Adrenal gland (tissue), 12 donors: ENCODE data around the gene SLIT3. TPM values are rescaled to one million over a fixed set of nuclear protein-coding genes. Genes with fewer than 3 reads are reported as not detected.

Source experiments
- DNase-seq, 7 donors: peaks; one replicate each; pipeline ENCODE4 v3.0.0-alpha.2; 2019 to 2020
- H3K27ac ChIP-seq, 5 donors: fragments of 200-600 bp; sonication (generic) in 4 of 5; 1 replicate in 3 of 5; 2 replicates in 2 of 5; pipeline versions ENCODE4 v1.5.1 to v1.8.0; 2016 to 2020; ENCODE audit warnings: mild to moderate bottlenecking in 1 of 5
- H3K27me3 ChIP-seq: fragments of 200-600 bp; 2 replicates; pipeline ENCODE4 v1.8.0; 2021
- H3K36me3 ChIP-seq, 2 donors: fragments of 200-600 bp; replicated peaks in 1 of 2; 1 replicate in 1 of 2; 2 replicates in 1 of 2; pipeline versions ENCODE4 v1.5.1 to v1.8.0; 2018 to 2022
- H3K4me1 ChIP-seq, 2 donors: fragments of 200-600 bp; replicated peaks in 1 of 2; 1 replicate in 1 of 2; 2 replicates in 1 of 2; pipeline versions ENCODE4 v1.5.1 to v1.8.0; 2018 to 2021
- H3K4me3 ChIP-seq, 4 donors: fragments of 200-600 bp; sonication (generic) in 3 of 4; one replicate each; pipeline ENCODE4 v1.5.1; 2016 to 2018
- H3K9me3 ChIP-seq, 3 donors: fragments of 200-600 bp; sonication (generic) in 1 of 3; replicated peaks in 1 of 3; 1 replicate in 2 of 3; 2 replicates in 1 of 3; pipeline versions ENCODE4 v1.5.1 to v1.8.0; 2016 to 2021
- POLR2A ChIP-seq, 2 donors: fragments of 450-650 bp; IDR thresholded peaks; one replicate each; pipeline ENCODE4 v1.6.1; 2017; ENCODE audit warnings: antibody characterized with exemption in 2 of 2, mild to moderate bottlenecking in 2 of 2, moderate library complexity in 1 of 2
- WGBS, 4 donors: extraction: QIAGEN DNeasy Blood & Tissue Kit in 2 of 4; methylation state at CpG; one replicate each; pipeline versions ENCODE4 v1.1.5 to v1.1.7; 2013 to 2017; 5-methylcytosine and 5-hydroxymethylcytosine counted together
- intact Hi-C, 2 donors: fragments of 100-400 bp; cut with DNase I; formaldehyde crosslinking; loops; one replicate each; pipeline versions ENCODE4 v1.14.1 to v1.15.0; 2022 to 2023
- polyA plus RNA-seq, 3 donors: library from polyadenylated mRNA; stranded (reverse); fragments of 200-250 nt in 2 of 3; fragments of 350-450 nt in 1 of 3; fragmentation: Illumina TruSeq in 1 of 3; extraction: RNeasy Lipid Tissue Mini Kit (QIAGEN cat#74804) in 1 of 3; gene quantifications; one replicate each; pipeline ENCODE4 v1.2.3, GENCODE V29; 2013 to 2014
- total RNA-seq, 9 donors: library from RNA; depleted of rRNA in 4 of 9; stranded (reverse); fragments of >200 nt in 4 of 9; fragments of 120-200 nt in 1 of 9; fragmentation: NEBNext Ultra II Directional in 1 of 9; extraction: Animal tissue kit (Norgen Biotek cat#: 25700) in 1 of 9; gene quantifications; one replicate each; pipeline versions ENCODE4 v1.1.0 to v1.2.4, GENCODE V29; 2013 to 2023
- TF ChIP-seq, protein P1 (sequence below), 6 experiments: fragments of 450-650 bp in 4 of 6; fragments of 200-600 bp in 2 of 6; sonication (generic) in 1 of 6; IDR thresholded peaks; 1 replicate in 5 of 6; 2 replicates in 1 of 6; pipeline versions ENCODE4 v1.5.1 to v1.8.0; 2016 to 2021; ENCODE audit warnings: antibody characterized with exemption in 6 of 6, mild to moderate bottlenecking in 2 of 6, moderate library complexity in 1 of 6
- donor health status: healthy with polysubstance abuse.
- donor health status: Bipolar disorder and iron deficiency.
- donor health status: DM: yes; HTN: yes; CAD: no.
- donor health status: DM: no; HTN: no; CAD: no.
- donor health status: DM: no; HTN: no; CAD: no.
- donor health status: DM: yes; HTN: yes; CAD: no.

SLIT3 gene
- total and polyA plus RNA-seq, 12 donors, result 10.0 to 94.1 (median 32.8) TPM

DNA sequence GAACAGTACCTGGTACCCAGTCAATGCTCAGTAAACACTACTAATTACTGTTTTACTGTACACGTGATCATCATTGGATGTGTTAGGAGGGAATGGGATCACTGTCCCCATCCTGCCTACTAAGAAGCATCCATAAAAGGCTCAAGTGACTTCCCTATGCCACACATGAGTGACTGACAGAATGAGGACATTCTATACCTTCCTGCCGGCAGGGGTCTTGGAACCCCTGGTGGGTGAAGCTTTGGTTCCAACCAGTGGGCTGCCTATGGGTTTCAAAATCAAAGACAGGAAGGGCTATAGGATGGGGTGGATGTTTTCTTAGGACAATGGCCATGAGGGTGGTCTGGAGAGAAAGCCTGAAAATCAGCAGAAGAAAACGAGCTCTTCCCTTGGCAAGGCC lies 512.2 kb downstream of the SLIT3 start:
- H3K27me3 ChIP-seq, result no peaks in the 10 kb centered on the region
- no peak for DNase-seq
- intact Hi-C loops, result no loop called here
- H3K36me3 ChIP-seq, result no peaks in the 10 kb centered on the region
- H3K27ac ChIP-seq, result no peak overlapping the region
- H3K9me3 ChIP-seq, result no peaks in the 10 kb centered on the region
- H3K4me1 ChIP-seq, result peaks cover 3 to 6% of the 10 kb centered on the region in 2 donors
- H3K4me3 ChIP-seq, result no peak overlapping the region
- WGBS, 4 donors, result 73 to 86% (median 75%) methylated on average over 3 of the region's 3 CpGs
- no peak for TF ChIP-seq POLR2A (IDR thresholded peaks at IDR 0.05)
- TF ChIP-seq, protein P1, sequence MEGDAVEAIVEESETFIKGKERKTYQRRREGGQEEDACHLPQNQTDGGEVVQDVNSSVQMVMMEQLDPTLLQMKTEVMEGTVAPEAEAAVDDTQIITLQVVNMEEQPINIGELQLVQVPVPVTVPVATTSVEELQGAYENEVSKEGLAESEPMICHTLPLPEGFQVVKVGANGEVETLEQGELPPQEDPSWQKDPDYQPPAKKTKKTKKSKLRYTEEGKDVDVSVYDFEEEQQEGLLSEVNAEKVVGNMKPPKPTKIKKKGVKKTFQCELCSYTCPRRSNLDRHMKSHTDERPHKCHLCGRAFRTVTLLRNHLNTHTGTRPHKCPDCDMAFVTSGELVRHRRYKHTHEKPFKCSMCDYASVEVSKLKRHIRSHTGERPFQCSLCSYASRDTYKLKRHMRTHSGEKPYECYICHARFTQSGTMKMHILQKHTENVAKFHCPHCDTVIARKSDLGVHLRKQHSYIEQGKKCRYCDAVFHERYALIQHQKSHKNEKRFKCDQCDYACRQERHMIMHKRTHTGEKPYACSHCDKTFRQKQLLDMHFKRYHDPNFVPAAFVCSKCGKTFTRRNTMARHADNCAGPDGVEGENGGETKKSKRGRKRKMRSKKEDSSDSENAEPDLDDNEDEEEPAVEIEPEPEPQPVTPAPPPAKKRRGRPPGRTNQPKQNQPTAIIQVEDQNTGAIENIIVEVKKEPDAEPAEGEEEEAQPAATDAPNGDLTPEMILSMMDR (IDR thresholded peaks at IDR 0.05), result no peak

DNA sequence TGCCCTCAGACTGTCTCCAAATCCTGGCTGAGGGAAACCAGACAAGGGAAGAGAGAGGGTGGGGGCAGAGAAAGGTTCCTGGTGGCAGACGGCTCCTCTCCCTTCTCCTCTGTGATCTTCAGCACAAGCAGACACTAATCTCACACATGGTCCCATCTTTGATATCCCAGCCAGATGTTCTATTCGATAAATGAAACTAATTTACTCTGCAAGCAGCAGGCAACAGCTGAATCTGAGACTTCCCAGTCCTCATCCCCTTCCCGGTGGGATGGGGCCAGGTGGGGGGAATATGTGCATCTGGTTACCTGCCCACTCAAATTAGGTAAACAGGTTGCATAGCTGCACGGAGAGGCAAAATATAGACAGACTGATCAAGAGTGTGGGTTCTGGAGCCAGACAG lies 512.8 kb downstream of the SLIT3 start:
- WGBS, 4 donors, result 64 to 81% (median 77%) methylated on average over 4 of the region's 4 CpGs
- intact Hi-C loops, result no loop called here
- no peak overlapping the region for H3K4me3 ChIP-seq

DNA sequence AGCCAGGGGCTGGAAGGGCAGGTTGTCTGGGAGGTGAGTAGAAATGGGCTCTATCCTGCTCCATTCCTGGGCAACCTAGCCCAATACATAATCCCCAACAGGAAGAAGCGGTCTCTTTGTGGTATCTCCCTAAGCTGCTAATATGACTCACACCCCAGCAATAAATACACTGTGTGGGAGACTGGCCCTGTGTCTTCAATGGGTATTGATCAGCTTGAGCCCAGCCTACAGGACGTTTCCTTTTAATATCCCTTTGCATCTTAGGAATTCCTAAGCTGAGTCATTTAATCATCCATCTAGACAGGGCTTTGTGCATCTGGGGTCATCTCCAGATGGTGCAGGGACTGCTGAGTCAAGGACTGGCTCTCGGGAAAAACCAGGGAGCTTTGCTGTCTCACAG lies 514.8 kb downstream of the SLIT3 start:
- TF ChIP-seq, protein P1 (IDR thresholded peaks at IDR 0.05), result no peak
- TF ChIP-seq POLR2A (IDR thresholded peaks at IDR 0.05), result no peak
- 67 to 83% (median 73%) methylated on average over 3 of the region's 3 CpGs for WGBS, 4 donors
- Histone ChIP-seq H3K27ac (no peak overlapping the region), H3K4me3 (no peak overlapping the region), H3K4me1 (no peaks in the 10 kb centered on the region), H3K36me3 (no peaks in the 10 kb centered on the region), H3K9me3 (no peaks in the 10 kb centered on the region), H3K27me3 (no peaks in the 10 kb centered on the region)
- intact Hi-C loops, result no loop called here
- no peak for DNase-seq

More for the DNA sequence above, 512.8 kb downstream of the SLIT3 start:
- no peaks in the 10 kb centered on the region for H3K27me3 ChIP-seq
- TF ChIP-seq, protein P1 (IDR thresholded peaks at IDR 0.05), result no peak
- TF ChIP-seq POLR2A (IDR thresholded peaks at IDR 0.05), result no peak
- no peak for DNase-seq
- H3K4me1 ChIP-seq, result no peaks in the 10 kb centered on the region
- H3K27ac ChIP-seq, result no peak overlapping the region
- no peaks in the 10 kb centered on the region for H3K36me3 ChIP-seq
- H3K9me3 ChIP-seq, result no peaks in the 10 kb centered on the region

DNA sequence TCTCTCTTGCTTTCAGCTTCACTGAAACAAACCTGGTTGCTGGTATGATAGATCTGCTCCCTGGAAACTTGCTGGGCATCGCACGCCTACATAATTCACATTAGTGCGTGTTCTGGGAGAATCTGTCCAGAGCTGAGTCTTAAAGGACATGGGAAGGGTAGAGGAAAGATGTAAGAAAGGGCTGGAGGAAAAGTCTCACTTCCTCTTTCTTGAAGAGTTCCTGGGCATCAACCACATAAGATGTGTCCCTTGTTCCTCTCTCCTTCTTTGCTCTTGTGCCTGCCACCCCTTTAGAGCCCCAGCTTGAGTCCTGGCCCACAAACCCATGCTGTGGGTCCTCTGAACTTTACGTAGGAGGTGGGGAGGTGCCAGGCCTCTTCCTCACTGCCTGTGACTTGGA lies 516.5 kb downstream of the SLIT3 start:
- DNase-seq, result no peak
- Histone ChIP-seq H3K27ac (no peak overlapping the region), H3K4me3 (no peak overlapping the region), H3K36me3 (no peaks in the 10 kb centered on the region), H3K9me3 (no peaks in the 10 kb centered on the region), H3K27me3 (no peaks in the 10 kb centered on the region), H3K4me1 (no peaks in the 10 kb centered on the region)
- intact Hi-C loops, result no loop called here
- 77 to 93% (median 90%) methylated on average over 4 of the region's 4 CpGs for WGBS, 4 donors
- TF ChIP-seq POLR2A (IDR thresholded peaks at IDR 0.05), result no peak
- TF ChIP-seq, protein P1 (IDR thresholded peaks at IDR 0.05), result no peak
